HCT116 (cell line): Measurements from ENCODE around the gene MADD. TPM values are rescaled to one million over a fixed set of nuclear protein-coding genes. Genes with fewer than 3 reads are reported as not detected.

Experiments used
- ATAC-seq: fragments of 200-7000 bp; cut with Tn5 transposase; 2 replicates; pipeline ENCODE4 v1.9.1; 2020; ENCODE audit warnings: mild to moderate bottlenecking, moderate library complexity
- BruUV-seq: library from RNA; stranded (reverse); fragments of 400-500 nt; replicated peaks from 2 replicates; lab custom pipeline; 2021; lab: Mats Ljungman, UMichigan
- CTCF ChIA-PET: fragments of 300-600 bp; sonication (Branson Sonifier 250); formaldehyde crosslinking; loops from one replicate; lab custom pipeline; 2021; ENCODE audit warnings: antibody characterized with exemption; lab: Charles Lee
- POLR2A ChIA-PET: fragments of 300-600, 350-600 bp; sonication (Branson Sonifier 250); formaldehyde crosslinking; loops from one replicate; lab custom pipeline; 2021; ENCODE audit warnings: antibody characterized with exemption; lab: Charles Lee
- RAD21 ChIA-PET, 2 experiments: fragments of 300-600 bp; sonication (Branson Sonifier 250); formaldehyde crosslinking; loops; one replicate each; lab custom pipeline; 2023; ENCODE audit warnings: low total read pairs in 2 of 2; ENCODE audit not compliant: uncharacterized antibody in 2 of 2, unreplicated experiment in 2 of 2, low non-redundant PET in 1 of 2; lab: Charles Lee
- DNase-seq: peaks from one replicate; pipeline ENCODE4 v3.0.0-alpha.2; 2010; ENCODE audit warnings: low read depth, low spot score
- H2AFZ ChIP-seq: fragments of 200-600 bp; shearing (Covaris generic), sonication (generic); 2 replicates; pipeline ENCODE4 v1.6.1; 2017; ENCODE audit warnings: low read depth, mixed run types, mixed read lengths, antibody characterized with exemption, low read length; ENCODE audit not compliant: poor library complexity, severe bottlenecking
- H3K27ac ChIP-seq: 2 replicates; pipeline ENCODE4 v1.5.1; 2012; ENCODE audit warnings: low read depth, low read length
- H3K27me3 ChIP-seq: fragments of 200-600 bp; sonication (generic); 2 replicates; pipeline ENCODE4 v1.6.1; 2016; ENCODE audit warnings: mixed run types, low read length, mixed read lengths; ENCODE audit not compliant: insufficient read depth
- H3K36me3 ChIP-seq, 2 experiments: fragments of 200-500 bp in 1 of 2; fragments of 200-600 bp in 1 of 2; sonication (Bioruptor generic) in 1 of 2; sonication (generic) in 1 of 2; 2 replicates each; pipeline versions ENCODE4 v1.5.1 to v1.6.1; 2014 to 2016; ENCODE audit warnings: low read length in 2 of 2, inconsistent platforms in 1 of 2, mixed read lengths in 1 of 2, mixed run types in 1 of 2; ENCODE audit not compliant: insufficient read depth in 2 of 2, control insufficient read depth in 1 of 2
- H3K4me1 ChIP-seq, 2 experiments: fragments of 200-600 bp in 1 of 2; sonication (generic) in 1 of 2; 2 replicates each; pipeline versions ENCODE4 v1.5.1 to v1.6.1; 2012 to 2017; ENCODE audit warnings: low read length in 2 of 2, inconsistent platforms in 1 of 2, mild to moderate bottlenecking in 1 of 2, mixed read lengths in 1 of 2, mixed run types in 1 of 2, moderate library complexity in 1 of 2; ENCODE audit not compliant: insufficient read depth in 2 of 2, control insufficient read depth in 1 of 2
- H3K4me2 ChIP-seq: fragments of 200-600 bp; sonication (generic); 2 replicates; pipeline ENCODE4 v1.6.1; 2017; ENCODE audit warnings: mixed run types, low read length, mixed read lengths
- H3K4me3 ChIP-seq, 2 experiments: fragments of 200-600 bp in 1 of 2; sonication (generic) in 1 of 2; replicated peaks in 1 of 2; 2 replicates each; pipeline ENCODE4 v1.5.1; 2011 to 2016; ENCODE audit warnings: low read length in 2 of 2, control low read depth in 1 of 2, low read depth in 1 of 2, mild to moderate bottlenecking in 1 of 2, mixed read lengths in 1 of 2, mixed run types in 1 of 2
- H3K79me2 ChIP-seq: fragments of 200-600 bp; sonication (generic); 2 replicates; pipeline ENCODE4 v1.6.1; 2017; ENCODE audit warnings: mild to moderate bottlenecking, mixed run types, low read length, moderate library complexity, mixed read lengths; ENCODE audit not compliant: insufficient read depth
- H3K9ac ChIP-seq: fragments of 200-600 bp; sonication (generic); 2 replicates; pipeline ENCODE4 v1.6.1; 2016; ENCODE audit warnings: low read length, mixed read lengths
- H3K9me2 ChIP-seq: fragments of 200-600 bp; sonication (generic), shearing (Covaris generic); 2 replicates; pipeline ENCODE4 v1.6.1; 2017; ENCODE audit warnings: mixed run types, mild to moderate bottlenecking, moderate library complexity; ENCODE audit not compliant: insufficient read depth
- H3K9me3 ChIP-seq, 2 experiments: fragments of 200-500 bp in 1 of 2; fragments of 200-600 bp in 1 of 2; sonication (Bioruptor generic) in 1 of 2; sonication (generic) in 1 of 2; 2 replicates each; pipeline ENCODE4 v1.6.1; 2014 to 2017; ENCODE audit warnings: low read length in 2 of 2, mixed read lengths in 2 of 2, inconsistent platforms in 1 of 2, low read depth in 1 of 2, mild to moderate bottlenecking in 1 of 2, mixed run types in 1 of 2, moderate library complexity in 1 of 2; ENCODE audit not compliant: control insufficient read depth in 1 of 2, insufficient read depth in 1 of 2
- H4K20me1 ChIP-seq: fragments of 200-600 bp; sonication (generic), shearing (Covaris generic); 2 replicates; pipeline ENCODE4 v1.6.1; 2017; ENCODE audit warnings: mixed run types, mild to moderate bottlenecking, moderate library complexity; ENCODE audit not compliant: insufficient read depth
- ATF3 ChIP-seq: IDR thresholded peaks from 2 replicates; pipeline ENCODE4 v1.6.1; 2012
- CBX3 ChIP-seq: IDR thresholded peaks from 2 replicates; pipeline ENCODE4 v1.6.1; 2012; ENCODE audit warnings: low read depth
- CEBPB ChIP-seq: IDR thresholded peaks from 2 replicates; pipeline ENCODE4 v1.6.1; 2012; ENCODE audit warnings: low read depth
- EGR1 ChIP-seq: IDR thresholded peaks from 2 replicates; pipeline ENCODE4 v1.6.1; 2012; ENCODE audit warnings: low read depth
- ELF1 ChIP-seq: IDR thresholded peaks from 2 replicates; pipeline ENCODE4 v1.6.1; 2012; ENCODE audit warnings: low read depth, borderline replicate concordance
- EZH2 ChIP-seq: fragments of 200-600 bp; sonication (generic); IDR thresholded peaks from 2 replicates; pipeline ENCODE4 v1.6.1; 2017; ENCODE audit warnings: antibody characterized with exemption, mixed run types
- EZH2phosphoT487 ChIP-seq: fragments of 200-600 bp; IDR thresholded peaks from 2 replicates; pipeline ENCODE4 v1.6.1; 2018; ENCODE audit warnings: antibody characterized with exemption, borderline replicate concordance
- FOSL1 ChIP-seq: IDR thresholded peaks from 2 replicates; pipeline ENCODE4 v1.6.1; 2012; ENCODE audit warnings: low read depth
- JUND ChIP-seq: IDR thresholded peaks from 2 replicates; pipeline ENCODE4 v1.6.1; 2012
- POLR2AphosphoS5 ChIP-seq: IDR thresholded peaks from 2 replicates; pipeline ENCODE4 v1.6.1; 2011; ENCODE audit warnings: mild to moderate bottlenecking, low read depth, low read length, moderate library complexity
- RAD21 ChIP-seq: IDR thresholded peaks from 2 replicates; pipeline ENCODE4 v1.6.1; 2012; ENCODE audit warnings: low read depth, mild to moderate bottlenecking
- SIN3A ChIP-seq: IDR thresholded peaks from 2 replicates; pipeline ENCODE4 v1.6.1; 2012; ENCODE audit warnings: low read depth
- SP1 ChIP-seq: IDR thresholded peaks from 2 replicates; pipeline ENCODE4 v1.6.1; 2012; ENCODE audit warnings: low read depth
- SRF ChIP-seq: IDR thresholded peaks from 2 replicates; pipeline ENCODE4 v1.6.1; 2012; ENCODE audit warnings: low read depth
- YY1 ChIP-seq: IDR thresholded peaks from 2 replicates; pipeline ENCODE4 v1.6.1; 2011; ENCODE audit warnings: low read length, low read depth, moderate library complexity, mild to moderate bottlenecking; ENCODE audit not compliant: insufficient replicate concordance; ENCODE audit errors: extremely low read depth
- ZBTB33 ChIP-seq: IDR thresholded peaks from 2 replicates; pipeline ENCODE4 v1.6.1; 2011; ENCODE audit warnings: mild to moderate bottlenecking, low read length, moderate library complexity; ENCODE audit not compliant: insufficient replicate concordance; ENCODE audit errors: extremely low read depth
- ZFX ChIP-seq: fragments of 450-650 bp; IDR thresholded peaks from 2 replicates; pipeline ENCODE4 v1.6.1; 2017
- ZNF274 ChIP-seq: fragments of 200-500 bp; sonication (Bioruptor generic); IDR thresholded peaks from 2 replicates; pipeline ENCODE4 v1.6.1; 2014; ENCODE audit warnings: mild to moderate bottlenecking, low read depth, low read length, inconsistent platforms
- intact Hi-C: fragments of 100-400 bp; cut with micrococcal nuclease; formaldehyde crosslinking; loops from 2 replicates; pipeline ENCODE4 v1.10.0; 2022
- total RNA-seq: library from RNA; stranded (reverse); gene quantifications from one replicate; pipeline ENCODE4 v1.2.1, GENCODE V29; 2021; ENCODE audit not compliant: unreplicated experiment
- TF ChIP-seq, protein P1 (sequence below): IDR thresholded peaks from 2 replicates; pipeline ENCODE4 v1.6.1; 2012; ENCODE audit warnings: low read depth

The MADD gene
- total RNA-seq, 1 experiment from 2014 or later, result 37.1 TPM

- Histone ChIP-seq H3K9me2 (no peaks in the 10 kb centered on the region), H3K27me3 (no peaks in the 10 kb centered on the region), H3K36me3 (no peaks in the 10 kb centered on the region), H3K9ac (no peak overlapping the region), H3K4me1 (peaks cover 6 to 14% of the 10 kb centered on the region in 2 experiments; a peak in 3 of 4 replicates), H4K20me1 (no peaks in the 10 kb centered on the region), H3K79me2 (no peaks in the 10 kb centered on the region), H3K27ac (no peak overlapping the region), H2AFZ (no peak overlapping the region), H3K9me3 (no peaks in the 10 kb centered on the region), H3K4me3 (no peak overlapping the region), H3K4me2 (no peak overlapping the region)
- ChIA-PET POLR2A (no interaction called here), CTCF (no interaction called here), RAD21 (no interaction called here)
- TF ChIP-seq CEBPB (no peak), RAD21 (no peak), EZH2phosphoT487 (no peak), YY1 (no peak), EGR1 (no peak), SRF (no peak), SP1 (no peak), SIN3A (no peak), ATF3 (no peak), ZBTB33 (no peak), CBX3 (no peak), ZNF274 (no peak), ZFX (no peak), ELF1 (no peak), POLR2AphosphoS5 (no peak), FOSL1 (no peak), JUND (no peak), EZH2 (no peak)
- TF ChIP-seq, protein P1, sequence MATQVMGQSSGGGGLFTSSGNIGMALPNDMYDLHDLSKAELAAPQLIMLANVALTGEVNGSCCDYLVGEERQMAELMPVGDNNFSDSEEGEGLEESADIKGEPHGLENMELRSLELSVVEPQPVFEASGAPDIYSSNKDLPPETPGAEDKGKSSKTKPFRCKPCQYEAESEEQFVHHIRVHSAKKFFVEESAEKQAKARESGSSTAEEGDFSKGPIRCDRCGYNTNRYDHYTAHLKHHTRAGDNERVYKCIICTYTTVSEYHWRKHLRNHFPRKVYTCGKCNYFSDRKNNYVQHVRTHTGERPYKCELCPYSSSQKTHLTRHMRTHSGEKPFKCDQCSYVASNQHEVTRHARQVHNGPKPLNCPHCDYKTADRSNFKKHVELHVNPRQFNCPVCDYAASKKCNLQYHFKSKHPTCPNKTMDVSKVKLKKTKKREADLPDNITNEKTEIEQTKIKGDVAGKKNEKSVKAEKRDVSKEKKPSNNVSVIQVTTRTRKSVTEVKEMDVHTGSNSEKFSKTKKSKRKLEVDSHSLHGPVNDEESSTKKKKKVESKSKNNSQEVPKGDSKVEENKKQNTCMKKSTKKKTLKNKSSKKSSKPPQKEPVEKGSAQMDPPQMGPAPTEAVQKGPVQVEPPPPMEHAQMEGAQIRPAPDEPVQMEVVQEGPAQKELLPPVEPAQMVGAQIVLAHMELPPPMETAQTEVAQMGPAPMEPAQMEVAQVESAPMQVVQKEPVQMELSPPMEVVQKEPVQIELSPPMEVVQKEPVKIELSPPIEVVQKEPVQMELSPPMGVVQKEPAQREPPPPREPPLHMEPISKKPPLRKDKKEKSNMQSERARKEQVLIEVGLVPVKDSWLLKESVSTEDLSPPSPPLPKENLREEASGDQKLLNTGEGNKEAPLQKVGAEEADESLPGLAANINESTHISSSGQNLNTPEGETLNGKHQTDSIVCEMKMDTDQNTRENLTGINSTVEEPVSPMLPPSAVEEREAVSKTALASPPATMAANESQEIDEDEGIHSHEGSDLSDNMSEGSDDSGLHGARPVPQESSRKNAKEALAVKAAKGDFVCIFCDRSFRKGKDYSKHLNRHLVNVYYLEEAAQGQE, result no peak
- DNase-seq (no peak), ATAC-seq (no peak)
- intact Hi-C loops, result no loop called here
- no TSS peak for BruUV-seq
Observed at GRCh38 chr11:47338396-47339241, 68.7 kb downstream of the MADD start.
